CD4-positive, alpha-beta T cell treated with Interleukin-21 for 1 hour (primary cell): ENCODE results near the gene MRPS6.

Experiments used
- DNase-seq: peaks from one replicate; pipeline ENCODE4 v3.0.0-alpha.2; 2020

The MRPS6 gene

GRCh38 chr21:34135330-34135729 lies 62.0 kb downstream of the MRPS6 start:
- no peak for DNase-seq

- no peak for DNase-seq
Measured at GRCh38 chr21:34141373-34141772, 68.0 kb downstream of the MRPS6 start.

GRCh38 chr21:34143685-34144182 lies 70.4 kb downstream of the MRPS6 start:
- DNase-seq: no peak

GRCh38 chr21:34144224-34144623 lies 70.8 kb downstream of the MRPS6 start:
- DNase-seq: no peak

GRCh38 chr21:34147792-34148418 lies 74.5 kb downstream of the MRPS6 start:
- DNase-seq: no peak

- DNase-seq: no peak
Measured at GRCh38 chr21:34148419-34148804, 75.0 kb downstream of the MRPS6 start.

GRCh38 chr21:34148826-34149558 lies 75.6 kb downstream of the MRPS6 start:
- no peak for DNase-seq

GRCh38 chr21:34152500-34152899 lies 79.1 kb downstream of the MRPS6 start:
- no peak for DNase-seq

- DNase-seq: no peak
Measured at GRCh38 chr21:34154878-34155277, 81.5 kb downstream of the MRPS6 start.

- no peak for DNase-seq
Measured at GRCh38 chr21:34156957-34157356, 83.6 kb downstream of the MRPS6 start.

GRCh38 chr21:34157521-34157920 lies 84.1 kb downstream of the MRPS6 start:
- DNase-seq: no peak

- DNase-seq: no peak
Measured at GRCh38 chr21:34158866-34159835, 85.8 kb downstream of the MRPS6 start.

- DNase-seq: peak; percentile 5
Measured at GRCh38 chr21:34166468-34166867, 93.1 kb downstream of the MRPS6 start.

GRCh38 chr21:34170886-34171285 lies 97.5 kb downstream of the MRPS6 start:
- no peak for DNase-seq

GRCh38 chr21:34174470-34174869 lies 101.1 kb downstream of the MRPS6 start:
- no peak for DNase-seq

GRCh38 chr21:34176448-34176847 lies 103.1 kb downstream of the MRPS6 start:
- DNase-seq: no peak

- no peak for DNase-seq
Measured at GRCh38 chr21:34177919-34178567, 104.7 kb downstream of the MRPS6 start.

GRCh38 chr21:34179204-34179935 lies 106.0 kb downstream of the MRPS6 start:
- DNase-seq: no peak

GRCh38 chr21:34180407-34180806 lies 107.0 kb downstream of the MRPS6 start:
- DNase-seq: no peak

- no peak for DNase-seq
Measured at GRCh38 chr21:34180826-34181359, 107.5 kb downstream of the MRPS6 start.

- no peak for DNase-seq
Measured at GRCh38 chr21:34181431-34182039, 108.2 kb downstream of the MRPS6 start.
